HG03442 (cell line): ENCODE data around the gene PLSCR4.
"Not testable (repeated sequence)": the region's sequence is repeated elsewhere in the genome, so short reads cannot be mapped to it uniquely, and the experiment has no call there.

ENCODE experiments used
- ATAC-seq: cut with Tn5 transposase; IDR thresholded peaks from one replicate; pipeline ENCODE4 v1.9.1; 2021; ENCODE audit warnings: mild to moderate bottlenecking, moderate library complexity; ENCODE audit not compliant: unreplicated experiment

Gene PLSCR4

GRCh38 chr3:146250449-146251382, at the start of gene PLSCR4:
Gene PLSCR4 (minus strand): TSS chr3:146251105. CDS start chr3:146222071, 29,034 bp downstream.
- peak; percentile 57 for ATAC-seq

GRCh38 chr3:146293401-146293800, 42.5 kb upstream of the PLSCR4 start:
- not testable (repeated sequence) for ATAC-seq

- no peak for ATAC-seq
Measured at GRCh38 chr3:146283781-146284445, 33.0 kb upstream of the PLSCR4 start.

GRCh38 chr3:146280864-146281263, 30.0 kb upstream of the PLSCR4 start:
- ATAC-seq, result no peak

GRCh38 chr3:146279951-146280350, 29.0 kb upstream of the PLSCR4 start:
- no peak for ATAC-seq

GRCh38 chr3:146279013-146279412, 28.1 kb upstream of the PLSCR4 start:
- no peak for ATAC-seq

- ATAC-seq, result no peak
Measured at GRCh38 chr3:146277953-146278631, 27.2 kb upstream of the PLSCR4 start.

GRCh38 chr3:146275476-146275875, 24.6 kb upstream of the PLSCR4 start:
- no peak for ATAC-seq

- no peak for ATAC-seq
Measured at GRCh38 chr3:146274833-146275232, 23.9 kb upstream of the PLSCR4 start.

GRCh38 chr3:146273721-146274407, 23.0 kb upstream of the PLSCR4 start:
- no peak for ATAC-seq

GRCh38 chr3:146271180-146271579, 20.3 kb upstream of the PLSCR4 start:
- ATAC-seq, result no peak

- no peak for ATAC-seq
Measured at GRCh38 chr3:146269271-146269670, 18.4 kb upstream of the PLSCR4 start.

GRCh38 chr3:146268535-146269219, 17.8 kb upstream of the PLSCR4 start:
- no peak for ATAC-seq

- ATAC-seq, result no peak
Measured at GRCh38 chr3:146265720-146266119, 14.8 kb upstream of the PLSCR4 start.

- ATAC-seq, result no peak
Measured at GRCh38 chr3:146262371-146263110, 11.6 kb upstream of the PLSCR4 start.

- no peak for ATAC-seq
Measured at GRCh38 chr3:146259880-146260589, 9.1 kb upstream of the PLSCR4 start.

- no peak for ATAC-seq
Measured at GRCh38 chr3:146256851-146257486, 6.1 kb upstream of the PLSCR4 start.

- ATAC-seq, result not testable (repeated sequence)
Measured at GRCh38 chr3:146252445-146252844, 1.5 kb upstream of the PLSCR4 start.
